Dendritic cell treated with granulocyte-macrophage colony-stimulating factor and Interleukin-4, amounts not matched to agents 40 ng/mL and 50 ng/mL, for 4 days (primary cell): ENCODE measurements around the gene GPI.

Experiments used
- H3K27ac Mint-ChIP-seq: one replicate; pipeline ENCODE4 v1.8.0; 2022; ENCODE audit warnings: mild to moderate bottlenecking, mixed read lengths
- H3K27me3 Mint-ChIP-seq: one replicate; pipeline ENCODE4 v1.8.0; 2022; ENCODE audit warnings: mild to moderate bottlenecking, mixed read lengths
- H3K36me3 Mint-ChIP-seq: one replicate; pipeline ENCODE4 v1.8.0; 2022; ENCODE audit warnings: low read depth, mixed read lengths
- H3K4me1 Mint-ChIP-seq: one replicate; pipeline ENCODE4 v1.8.0; 2022; ENCODE audit warnings: low read depth, mixed read lengths
- H3K4me3 Mint-ChIP-seq: one replicate; pipeline ENCODE4 v1.8.0; 2022; ENCODE audit warnings: mild to moderate bottlenecking, moderate library complexity, mixed read lengths
- H3K9me3 Mint-ChIP-seq: one replicate; pipeline ENCODE4 v1.8.0; 2022; ENCODE audit warnings: mixed read lengths
- intact Hi-C: fragments of 100-400 bp; cut with micrococcal nuclease; formaldehyde crosslinking; loops from one replicate; pipeline ENCODE4 v1.15.0; 2022

Gene GPI

DNA sequence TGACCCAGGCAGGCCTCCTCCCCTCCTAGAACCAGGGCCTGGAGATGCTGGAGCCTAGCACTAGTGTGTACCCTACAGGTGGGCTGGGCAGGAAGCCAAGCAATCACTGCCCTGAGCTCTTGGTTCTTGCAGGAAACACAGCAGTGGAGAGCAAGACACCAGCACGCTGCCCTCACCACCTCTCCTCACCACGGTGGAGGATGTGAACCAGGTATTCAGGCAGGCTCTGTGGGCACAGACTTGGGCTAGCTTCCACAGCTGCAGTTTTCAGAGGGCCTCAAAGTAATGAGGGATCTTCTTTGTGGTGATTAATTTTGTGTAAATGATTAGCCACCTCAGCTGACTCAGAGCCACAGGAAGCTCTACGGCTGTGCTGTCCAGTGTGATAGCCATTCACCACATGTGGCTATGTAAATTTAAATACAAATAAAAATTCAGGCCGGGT is 13.6 kb upstream of the GPI start:
- Mint-ChIP-seq H3K9me3 (no peaks in the 10 kb centered on the region), H3K27me3 (no peaks in the 10 kb centered on the region), H3K27ac (no peak overlapping the region), H3K36me3 (peaks cover 56% of the 10 kb centered on the region), H3K4me3 (no peak overlapping the region), H3K4me1 (no peaks in the 10 kb centered on the region)
- intact Hi-C loops = no loop called here

DNA sequence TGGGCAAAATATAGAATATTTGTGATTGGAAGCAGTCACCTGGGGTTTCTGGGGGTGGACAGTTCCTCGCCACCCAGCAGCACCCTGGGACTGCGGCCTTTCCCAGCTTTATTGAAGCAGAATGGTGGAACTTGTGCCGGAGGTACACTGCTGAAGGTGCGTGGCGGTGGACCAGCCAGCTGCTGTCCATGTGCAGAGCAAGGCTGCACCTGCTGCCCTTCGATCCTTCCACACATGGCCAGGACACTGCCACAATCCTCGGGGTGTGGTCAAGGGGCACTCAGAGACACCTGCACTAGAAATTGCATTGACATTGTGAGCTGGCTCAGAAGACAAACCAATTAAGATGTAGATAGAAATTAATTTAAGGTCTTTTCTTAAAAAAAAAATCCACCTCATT is 11.4 kb upstream of the GPI start:
- H3K9me3 Mint-ChIP-seq = no peaks in the 10 kb centered on the region
- peaks cover 6% of the 10 kb centered on the region for H3K4me1 Mint-ChIP-seq
- intact Hi-C loops = no loop called here
- H3K36me3 Mint-ChIP-seq = peaks cover 55% of the 10 kb centered on the region
- H3K27me3 Mint-ChIP-seq = no peaks in the 10 kb centered on the region
- H3K4me3 Mint-ChIP-seq = no peak overlapping the region
- H3K27ac Mint-ChIP-seq = no peak overlapping the region

- Mint-ChIP-seq H3K4me1 (peaks cover 21% of the 10 kb centered on the region), H3K27me3 (no peaks in the 10 kb centered on the region), H3K27ac (no peak overlapping the region), H3K36me3 (peaks cover 45% of the 10 kb centered on the region), H3K9me3 (no peaks in the 10 kb centered on the region), H3K4me3 (no peak overlapping the region)
- intact Hi-C loops = no loop called here
Observed at GRCh38 chr19:34355201-34355600, 9.8 kb upstream of the GPI start.

- intact Hi-C loops = no loop called here
- no peaks in the 10 kb centered on the region for H3K27me3 Mint-ChIP-seq
- H3K4me3 Mint-ChIP-seq = no peak overlapping the region
- no peaks in the 10 kb centered on the region for H3K9me3 Mint-ChIP-seq
- H3K4me1 Mint-ChIP-seq = peaks cover 26% of the 10 kb centered on the region
- peaks cover 37% of the 10 kb centered on the region for H3K36me3 Mint-ChIP-seq
- no peak overlapping the region for H3K27ac Mint-ChIP-seq
Observed at GRCh38 chr19:34356875-34357274, 8.1 kb upstream of the GPI start.

GRCh38 chr19:34357431-34357830 is 7.6 kb upstream of the GPI start:
- H3K27ac Mint-ChIP-seq = peak overlapping the region; percentile 90
- no peaks in the 10 kb centered on the region for H3K9me3 Mint-ChIP-seq
- H3K4me3 Mint-ChIP-seq = no peak overlapping the region
- peaks cover 33% of the 10 kb centered on the region for H3K36me3 Mint-ChIP-seq
- intact Hi-C loops = no loop called here
- H3K4me1 Mint-ChIP-seq = peaks cover 26% of the 10 kb centered on the region
- no peaks in the 10 kb centered on the region for H3K27me3 Mint-ChIP-seq

GRCh38 chr19:34359140-34359953 is 5.6 kb upstream of the GPI start:
- Mint-ChIP-seq H3K27ac (peak overlapping the region; percentile 90), H3K4me3 (peak overlapping the region; percentile 79), H3K36me3 (peaks cover 19% of the 10 kb centered on the region), H3K4me1 (peaks cover 30% of the 10 kb centered on the region), H3K9me3 (no peaks in the 10 kb centered on the region), H3K27me3 (no peaks in the 10 kb centered on the region)
- intact Hi-C loops = no loop called here

- H3K27me3 Mint-ChIP-seq = no peaks in the 10 kb centered on the region
- intact Hi-C loops = no loop called here
- no peaks in the 10 kb centered on the region for H3K9me3 Mint-ChIP-seq
- H3K36me3 Mint-ChIP-seq = peaks cover 14% of the 10 kb centered on the region
- H3K4me3 Mint-ChIP-seq = peak overlapping the region; percentile 79
- peaks cover 35% of the 10 kb centered on the region for H3K4me1 Mint-ChIP-seq
- H3K27ac Mint-ChIP-seq = peak overlapping the region; percentile 90
Observed at GRCh38 chr19:34359954-34360315, 5.1 kb upstream of the GPI start.

- no peaks in the 10 kb centered on the region for H3K9me3 Mint-ChIP-seq
- intact Hi-C loops = no loop called here
- peaks cover 35% of the 10 kb centered on the region for H3K4me1 Mint-ChIP-seq
- peak overlapping the region; percentile 90 for H3K27ac Mint-ChIP-seq
- H3K4me3 Mint-ChIP-seq = peak overlapping the region; percentile 79
- no peaks in the 10 kb centered on the region for H3K27me3 Mint-ChIP-seq
- peaks cover 11% of the 10 kb centered on the region for H3K36me3 Mint-ChIP-seq
Observed at GRCh38 chr19:34360354-34360909, 4.6 kb upstream of the GPI start.

GRCh38 chr19:34362679-34363069 is 2.3 kb upstream of the GPI start:
- no peaks in the 10 kb centered on the region for H3K27me3 Mint-ChIP-seq
- intact Hi-C loops = no loop called here
- H3K4me3 Mint-ChIP-seq = no peak overlapping the region
- peaks cover 11% of the 10 kb centered on the region for H3K36me3 Mint-ChIP-seq
- no peak overlapping the region for H3K27ac Mint-ChIP-seq
- H3K9me3 Mint-ChIP-seq = no peaks in the 10 kb centered on the region
- peaks cover 57% of the 10 kb centered on the region for H3K4me1 Mint-ChIP-seq

- Mint-ChIP-seq H3K27me3 (no peaks in the 10 kb centered on the region), H3K4me3 (no peak overlapping the region), H3K9me3 (no peaks in the 10 kb centered on the region), H3K4me1 (peaks cover 60% of the 10 kb centered on the region), H3K36me3 (peaks cover 10% of the 10 kb centered on the region), H3K27ac (no peak overlapping the region)
- intact Hi-C loops = no loop called here
Observed at GRCh38 chr19:34363094-34363493, 1.9 kb upstream of the GPI start.

DNA sequence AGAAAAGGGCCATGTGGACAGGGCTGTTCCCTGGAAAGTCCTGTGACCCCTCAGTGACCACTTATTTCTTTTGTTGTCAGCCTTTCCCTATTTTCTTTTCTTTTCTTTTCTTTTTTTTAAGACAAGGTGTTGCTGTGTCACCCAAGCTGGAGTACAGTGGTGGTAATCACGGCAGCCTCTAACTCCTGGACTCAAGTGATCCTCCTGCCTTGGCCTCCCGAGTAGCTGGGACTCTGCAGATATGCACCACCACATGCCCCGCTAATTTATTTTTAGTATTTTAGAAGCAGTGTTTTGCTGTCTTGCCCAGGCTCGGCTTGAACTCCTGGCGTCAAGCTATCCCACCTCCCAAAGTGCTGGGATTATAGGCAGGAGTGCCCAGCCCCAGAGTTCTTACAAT is 1.1 kb upstream of the GPI start:
- Mint-ChIP-seq H3K27me3 (no peaks in the 10 kb centered on the region), H3K4me1 (peaks cover 56% of the 10 kb centered on the region), H3K36me3 (peaks cover 6% of the 10 kb centered on the region), H3K4me3 (no peak overlapping the region), H3K27ac (peak overlapping the region; percentile 76), H3K9me3 (no peaks in the 10 kb centered on the region)
- intact Hi-C loops = no loop called here

DNA sequence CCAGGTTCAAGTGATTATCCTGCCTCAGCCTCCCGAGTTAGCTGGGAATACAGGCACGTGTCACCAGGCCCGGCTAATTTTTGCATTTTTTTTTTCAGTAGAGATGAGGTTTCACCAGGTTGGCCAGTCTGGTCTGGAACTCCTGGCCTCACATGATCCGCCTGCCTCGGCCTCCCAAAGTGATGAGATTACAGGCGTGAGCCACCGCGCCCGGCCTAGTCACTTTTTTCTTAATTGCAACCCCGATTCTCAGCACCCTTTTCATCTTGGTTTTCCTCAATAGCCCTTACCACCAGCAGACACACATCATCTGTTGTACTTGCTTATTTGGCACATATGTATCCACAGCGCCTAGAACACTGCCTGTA is 550 bp upstream of the GPI start:
- Mint-ChIP-seq H3K36me3 (peaks cover 2% of the 10 kb centered on the region), H3K4me1 (peaks cover 52% of the 10 kb centered on the region), H3K4me3 (peak overlapping the region; percentile 95), H3K9me3 (no peaks in the 10 kb centered on the region), H3K27me3 (no peaks in the 10 kb centered on the region), H3K27ac (peak overlapping the region; percentile 76)
- intact Hi-C loops = no loop called here

DNA sequence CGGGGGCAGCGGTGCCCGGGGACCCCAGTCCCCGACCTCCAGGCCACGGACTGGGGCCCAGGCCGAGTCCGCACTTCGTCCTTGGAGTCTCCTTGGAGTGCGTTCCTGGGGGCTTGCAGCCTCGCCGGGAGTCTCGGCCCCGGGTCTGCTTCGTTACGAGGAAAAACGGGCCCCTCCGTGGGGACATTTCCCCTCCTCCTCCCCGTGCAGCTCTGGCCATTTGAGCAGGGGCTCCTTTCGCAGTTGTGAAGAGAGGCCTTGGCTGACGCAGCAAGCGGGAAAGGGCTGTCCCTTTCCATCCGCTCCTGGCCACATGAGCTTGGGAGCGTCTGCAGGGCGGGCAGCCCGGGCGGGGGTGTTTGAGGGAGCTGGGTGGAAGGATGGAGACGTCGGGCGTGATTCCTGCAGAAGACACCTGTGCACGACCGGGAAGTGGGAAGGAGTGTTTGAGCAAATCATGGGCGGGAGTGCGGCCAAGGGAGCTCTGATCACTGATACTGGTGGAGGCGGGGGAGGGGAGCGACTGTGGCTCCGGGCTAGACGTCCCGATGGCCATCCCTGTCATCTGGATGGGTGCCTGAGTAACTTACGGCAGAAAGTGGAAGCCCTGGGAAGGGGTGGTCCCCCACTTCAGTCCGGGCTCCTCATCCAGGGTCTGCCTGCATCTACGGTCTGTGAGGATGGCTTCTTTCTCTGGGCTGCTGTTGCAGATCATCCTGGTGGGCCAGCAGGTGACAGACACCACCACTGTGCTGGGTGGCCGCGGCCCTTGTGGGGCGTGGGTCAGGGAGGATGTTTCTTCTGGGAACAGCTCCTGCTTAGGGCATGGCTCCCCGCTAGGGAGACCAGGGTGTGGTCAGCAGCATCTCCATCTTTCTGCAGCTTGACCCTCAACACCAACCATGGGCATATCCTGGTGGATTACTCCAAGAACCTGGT is 736 bp downstream of the GPI start:
- H3K4me3 Mint-ChIP-seq = peak overlapping the region; percentile 95
- peaks cover 53% of the 10 kb centered on the region for H3K4me1 Mint-ChIP-seq
- no peaks in the 10 kb centered on the region for H3K36me3 Mint-ChIP-seq
- no peaks in the 10 kb centered on the region for H3K27me3 Mint-ChIP-seq
- no peaks in the 10 kb centered on the region for H3K9me3 Mint-ChIP-seq
- intact Hi-C loops = loop anchor here (5.0 kb wide), 1 partner anchor 62 kb away; the partner anchor contains the start of gene UBA2
- H3K27ac Mint-ChIP-seq = peak overlapping the region; percentile 76
